Hypothalamus (tissue), 51 donors: Measurements from ENCODE around the gene CRYZL1.
"Not testable (repeated sequence)": the region's sequence is repeated elsewhere in the genome, so short reads cannot be mapped to it uniquely, and the experiment has no call there.

Experiments used
- DNase-seq, 51 donors: peaks; one replicate each; lab custom pipeline; 2025; lab: John Stamatoyannopoulos, UW

The CRYZL1 gene

DNA sequence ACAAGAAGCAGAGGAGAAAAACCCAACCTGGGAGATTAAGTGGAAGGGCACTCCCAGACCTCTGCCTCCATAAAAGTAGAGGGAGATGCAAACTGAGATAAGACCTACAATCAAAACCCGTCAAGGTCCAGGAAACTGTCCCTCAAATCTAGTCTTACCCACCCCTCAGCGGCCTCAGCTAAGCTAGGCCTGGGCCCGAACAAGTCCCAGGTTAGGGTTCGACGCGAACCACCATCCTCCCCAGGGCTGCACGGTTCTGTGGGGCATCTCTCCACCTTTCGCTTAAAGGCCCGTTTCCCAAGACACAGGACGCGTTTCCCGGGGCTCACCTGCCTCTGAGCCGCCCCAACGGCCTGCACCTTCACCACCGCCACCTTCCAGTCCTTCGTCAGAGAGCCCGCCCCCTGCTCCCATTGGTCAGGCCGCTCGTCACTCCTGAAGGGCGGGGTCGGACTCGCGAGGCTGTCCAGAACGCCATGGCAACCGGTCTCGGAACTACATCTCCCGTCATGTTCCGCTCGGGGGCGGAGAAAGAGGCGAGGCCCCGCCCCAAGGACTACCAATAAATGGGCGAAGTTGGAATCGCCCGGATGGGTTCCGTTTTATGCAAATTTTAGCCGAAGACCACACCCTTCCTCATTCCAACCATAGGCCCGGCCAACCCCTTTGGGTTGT is at the start of gene CRYZL1:
Gene CRYZL1 (minus strand): TSS at position 390 of the 675 bp plus-strand sequence. CDS start 10,190 bp downstream, outside the sequence.
- peak; percentile 81 to 100 (median 99) for DNase-seq

DNA sequence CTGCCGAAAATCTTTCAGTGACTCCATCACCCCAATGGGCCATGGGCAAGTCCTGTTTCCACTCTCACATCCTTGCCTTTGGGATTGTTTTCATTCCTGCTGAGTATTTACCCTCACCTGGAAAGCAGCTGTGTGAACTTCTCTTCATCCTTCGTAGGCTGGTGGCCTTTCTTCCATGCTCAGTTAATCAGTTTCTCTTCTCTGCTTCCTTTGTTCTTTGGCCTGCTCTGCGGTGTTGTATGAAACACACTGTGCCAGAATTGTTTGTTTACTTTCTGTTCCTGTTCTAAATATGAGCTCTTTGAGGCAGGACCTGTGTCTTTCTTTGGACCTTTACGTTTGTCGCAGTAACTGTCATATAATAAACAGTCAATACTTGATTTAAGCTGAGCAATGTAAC is 49.3 kb upstream of the CRYZL1 start:
- DNase-seq = no peak

DNA sequence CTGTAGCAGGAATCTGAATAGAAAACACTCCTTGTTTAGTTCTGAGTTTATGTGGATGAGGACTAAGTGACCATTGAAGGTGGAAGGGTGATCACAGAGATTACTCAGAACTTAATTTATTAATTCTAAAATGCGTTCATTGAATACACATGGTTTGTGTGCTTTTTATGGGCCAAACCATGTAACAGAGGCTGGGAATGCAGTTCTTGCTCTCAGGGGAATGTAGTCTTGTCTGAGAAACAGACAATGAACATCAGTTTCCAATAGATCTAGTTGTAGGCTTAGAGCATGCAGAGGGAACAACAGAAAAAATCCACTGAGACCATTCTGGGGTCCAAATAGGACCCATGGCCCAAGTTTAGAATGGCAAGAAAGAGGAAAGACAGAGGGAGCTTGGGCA is 46.8 kb upstream of the CRYZL1 start:
- DNase-seq = no peak

DNA sequence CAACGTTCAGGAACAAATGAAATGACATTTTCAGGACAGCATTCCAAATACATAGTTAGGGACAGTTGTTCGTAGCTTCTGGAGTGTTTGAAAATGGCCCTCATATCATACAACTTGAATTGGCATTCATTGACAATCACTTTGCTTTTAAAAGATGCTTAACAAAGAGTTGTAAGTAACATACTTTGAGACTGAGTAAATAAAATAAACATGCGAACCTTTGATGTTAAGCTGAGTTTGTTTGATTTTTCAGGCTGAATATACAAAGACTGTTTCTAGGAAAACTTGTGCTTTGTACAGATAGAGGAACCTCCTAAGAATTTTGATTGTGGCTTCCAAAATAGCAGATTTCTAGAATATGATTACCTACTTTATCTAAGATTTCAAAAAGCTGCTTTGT is 46.1 kb upstream of the CRYZL1 start:
- no peak for DNase-seq

DNA sequence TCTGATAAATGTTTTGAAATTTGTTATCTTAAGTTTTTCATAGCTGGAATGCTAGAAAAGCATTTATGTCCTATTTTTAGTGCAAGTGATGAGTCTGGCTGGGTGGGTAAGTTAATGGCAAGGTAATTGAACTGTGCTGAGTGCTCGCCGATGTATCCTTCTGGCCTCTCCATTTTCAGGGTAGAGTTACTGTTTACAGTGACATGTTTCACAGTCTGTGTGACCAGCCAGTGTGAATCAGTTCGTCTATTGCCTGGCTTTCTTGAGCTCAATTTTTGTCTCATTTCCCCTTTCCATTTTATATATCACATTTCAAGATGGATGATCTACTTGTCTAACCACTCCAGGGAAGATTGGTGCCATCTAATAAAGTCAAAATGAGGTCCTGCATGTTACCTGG is 44.8 kb upstream of the CRYZL1 start:
- no peak for DNase-seq

DNA sequence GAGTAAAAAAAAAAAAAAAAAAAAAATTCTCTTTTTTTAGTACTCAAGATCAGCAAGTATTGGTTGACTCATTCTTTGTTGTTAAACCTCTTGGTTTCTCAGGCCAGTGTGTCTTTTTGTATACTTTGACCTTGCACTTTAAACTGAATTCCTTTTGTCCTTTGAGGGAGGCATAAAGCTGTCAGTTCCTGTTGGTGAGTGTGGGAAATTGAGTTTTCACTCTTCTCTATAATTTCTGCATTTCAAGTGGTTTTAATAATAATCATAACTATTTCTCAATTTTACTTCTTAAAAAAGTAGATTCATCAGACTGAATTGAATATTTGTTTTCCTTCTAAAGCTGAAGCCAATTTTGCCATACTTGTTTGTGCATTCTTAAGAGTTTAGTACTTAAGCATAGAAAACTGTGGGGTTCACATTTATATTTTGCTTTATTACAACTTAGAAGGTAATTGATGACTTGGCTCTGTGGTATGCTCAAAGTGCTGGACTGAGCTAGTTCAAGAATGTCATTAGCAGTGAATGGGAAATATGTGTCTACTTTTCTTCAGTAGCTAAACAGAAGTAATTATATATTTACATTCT is 44.2 kb upstream of the CRYZL1 start:
- DNase-seq = no peak

DNA sequence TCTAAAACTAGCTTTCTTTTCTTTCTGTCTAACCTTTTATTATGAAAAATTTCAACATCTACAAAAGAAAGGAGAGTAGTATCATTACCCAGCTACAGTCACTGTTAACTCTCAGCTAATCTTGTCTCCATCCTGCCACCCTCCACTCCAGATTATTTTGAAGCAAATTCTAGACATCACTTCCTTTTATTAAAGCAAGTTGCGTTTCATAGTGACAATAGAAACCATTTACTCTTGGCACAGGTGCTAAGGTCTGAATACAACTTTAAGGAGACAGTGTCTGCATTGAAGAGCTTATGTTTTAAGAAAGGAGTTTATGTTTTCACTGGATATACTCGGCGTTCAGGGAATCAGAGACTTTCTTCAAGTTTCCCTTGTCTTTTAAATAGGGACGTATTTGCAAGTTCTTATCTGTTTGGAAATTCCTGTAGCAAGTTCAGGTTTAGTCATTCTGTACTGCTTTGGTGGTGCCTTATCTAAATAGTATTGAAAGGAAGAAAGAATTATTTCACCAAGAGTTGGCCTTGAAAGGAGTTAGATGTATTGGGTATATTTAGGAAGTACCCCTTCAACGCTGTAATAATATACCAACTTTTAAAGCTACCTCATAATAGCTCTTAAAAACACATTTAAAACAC is 43.5 kb upstream of the CRYZL1 start:
- no peak for DNase-seq

DNA sequence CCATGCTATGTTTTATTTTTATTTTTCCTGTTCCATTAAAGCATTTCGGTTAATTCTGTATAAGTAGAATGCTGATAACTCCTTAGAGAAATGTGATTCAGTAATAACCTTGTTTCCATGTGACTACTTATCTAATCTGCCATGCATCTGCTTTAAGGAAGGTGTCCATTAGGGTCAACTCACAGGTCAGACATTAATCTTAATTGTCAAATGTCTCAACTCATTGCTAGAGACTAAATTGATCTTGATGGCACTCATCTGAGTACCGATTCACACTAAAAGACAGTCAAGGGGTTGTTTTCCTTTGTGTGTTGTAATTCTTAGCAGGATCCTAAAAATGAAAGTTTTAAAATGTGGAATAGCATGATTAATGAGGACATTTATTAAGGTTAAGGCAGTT is 42.5 kb upstream of the CRYZL1 start:
- DNase-seq = no peak

DNA sequence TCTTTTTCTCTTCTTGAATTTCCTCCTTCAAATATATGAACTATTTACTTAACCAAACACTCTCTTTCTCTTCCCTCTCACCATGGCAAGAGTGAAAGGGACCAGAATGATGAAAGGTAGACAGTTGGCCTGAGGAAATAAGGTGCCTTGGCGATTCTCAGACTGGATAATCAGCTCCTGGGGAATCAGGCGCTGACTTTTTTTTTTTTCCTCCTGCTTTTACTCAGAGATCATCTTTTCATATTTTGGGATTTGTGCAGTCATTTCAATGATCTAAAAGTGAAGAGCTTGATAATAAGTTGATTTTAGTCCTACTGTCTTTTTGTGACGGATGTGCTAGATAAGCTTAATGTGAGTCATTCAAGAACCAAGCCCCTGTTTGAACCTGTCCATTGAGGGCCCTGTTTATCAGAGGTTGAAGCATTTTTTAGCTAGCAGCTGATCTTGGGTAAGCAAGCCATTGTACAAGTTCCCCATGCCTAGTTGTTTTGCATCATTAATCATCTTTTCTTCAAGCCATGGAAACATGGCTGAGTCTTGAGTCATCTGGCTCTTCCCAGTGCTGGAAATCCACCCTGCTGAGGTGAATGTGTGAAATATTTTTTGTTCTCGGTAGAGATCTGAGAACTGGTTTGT is 41.6 kb upstream of the CRYZL1 start:
- DNase-seq = no peak

DNA sequence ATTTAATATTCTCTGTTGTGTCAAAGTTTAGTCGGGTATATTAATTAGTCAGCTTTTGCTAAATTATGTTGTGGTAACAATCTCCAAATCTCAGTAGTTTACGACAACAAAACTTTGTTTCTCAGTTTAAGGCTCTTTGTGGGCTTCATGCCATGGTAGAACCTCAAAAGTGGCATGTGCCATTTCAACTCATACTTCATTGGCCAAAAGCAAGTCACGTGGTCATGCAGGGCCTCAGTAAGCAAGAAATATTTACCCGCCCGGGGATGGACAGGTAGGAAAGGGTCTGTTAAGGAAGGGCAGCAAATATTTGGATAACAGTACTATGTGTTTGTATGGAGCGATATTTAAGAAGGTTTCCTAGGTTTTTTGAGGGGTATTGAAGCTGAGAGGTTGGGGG is 39.3 kb upstream of the CRYZL1 start:
- DNase-seq = no peak

DNA sequence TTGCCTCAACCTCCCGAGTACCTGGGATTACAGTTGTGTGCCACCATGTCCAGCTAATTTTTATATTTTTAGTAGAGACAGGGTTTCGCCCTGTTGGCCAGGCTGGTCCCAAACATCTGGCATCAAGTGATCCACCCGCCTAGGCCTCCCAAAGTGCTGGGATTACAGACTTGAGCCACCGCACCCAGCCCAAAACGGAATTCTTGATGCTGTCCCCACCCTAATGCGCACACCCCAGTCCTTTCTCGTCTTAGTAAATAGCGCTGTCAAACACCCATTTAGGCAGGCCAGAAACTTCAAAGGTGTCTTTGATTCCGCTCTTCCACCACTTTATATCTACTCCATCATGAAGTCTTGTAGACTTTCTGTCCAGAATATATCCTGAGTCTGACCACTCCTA is 35.9 kb upstream of the CRYZL1 start:
- no peak for DNase-seq

DNA sequence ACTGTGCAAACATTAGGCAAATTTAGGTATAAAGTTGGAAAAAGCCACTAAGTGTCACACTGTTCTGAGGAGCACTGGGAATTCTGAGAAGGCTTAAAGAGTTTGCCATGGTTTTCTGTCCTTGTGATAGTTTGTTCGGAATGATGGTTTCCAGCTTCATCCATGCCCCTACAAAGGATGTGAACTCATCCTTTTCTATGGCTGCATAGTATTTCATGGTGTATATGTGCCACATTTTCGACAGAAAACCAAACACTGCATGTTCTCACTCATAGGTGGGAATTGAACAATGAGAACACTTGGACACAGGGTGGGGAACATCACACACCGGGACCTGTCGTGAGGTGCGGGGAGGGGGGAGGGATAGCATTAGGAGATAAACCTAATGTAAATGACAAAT is 35.1 kb upstream of the CRYZL1 start:
- not testable (repeated sequence) for DNase-seq

DNA sequence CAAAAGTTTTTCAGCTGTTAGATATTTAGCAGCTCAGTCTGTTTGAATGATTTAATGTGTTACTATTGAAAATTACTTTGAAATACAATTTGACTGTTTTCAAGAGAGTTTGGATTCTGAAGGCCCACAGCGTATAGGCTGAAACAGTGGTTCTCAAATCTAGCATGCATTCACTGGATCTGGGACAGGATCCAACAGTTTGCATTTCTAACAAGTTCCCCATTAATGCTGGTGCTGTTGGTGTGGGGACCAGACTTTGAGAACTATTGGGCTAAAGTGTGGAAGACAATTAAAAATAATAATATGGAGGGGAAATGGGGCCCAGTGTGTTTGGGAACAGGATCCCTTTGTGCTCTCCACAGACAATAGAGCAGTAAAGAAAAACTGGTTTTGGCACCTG is 32.7 kb upstream of the CRYZL1 start:
- DNase-seq = peak in 2 of 51 donors; percentile 4 to 8

DNA sequence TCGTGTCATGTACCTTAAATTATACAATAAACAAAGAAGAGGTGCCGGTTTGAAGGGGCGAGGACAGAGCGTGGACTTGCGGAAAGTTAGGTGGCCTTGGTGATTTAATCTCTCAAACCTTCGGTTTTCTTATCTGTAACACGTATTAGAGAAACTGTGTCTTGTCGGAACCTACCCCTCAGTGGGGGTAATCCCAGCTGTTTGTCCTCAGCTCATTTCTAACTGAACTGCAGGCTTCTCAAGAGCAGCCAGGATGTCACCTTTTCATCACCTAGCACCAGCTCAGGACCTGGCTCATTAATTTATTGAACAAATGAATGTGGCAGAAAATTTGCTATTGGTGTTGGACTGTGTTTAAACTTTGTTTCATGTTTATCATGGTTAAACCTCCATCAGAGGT is 31.9 kb upstream of the CRYZL1 start:
- no peak for DNase-seq

DNA sequence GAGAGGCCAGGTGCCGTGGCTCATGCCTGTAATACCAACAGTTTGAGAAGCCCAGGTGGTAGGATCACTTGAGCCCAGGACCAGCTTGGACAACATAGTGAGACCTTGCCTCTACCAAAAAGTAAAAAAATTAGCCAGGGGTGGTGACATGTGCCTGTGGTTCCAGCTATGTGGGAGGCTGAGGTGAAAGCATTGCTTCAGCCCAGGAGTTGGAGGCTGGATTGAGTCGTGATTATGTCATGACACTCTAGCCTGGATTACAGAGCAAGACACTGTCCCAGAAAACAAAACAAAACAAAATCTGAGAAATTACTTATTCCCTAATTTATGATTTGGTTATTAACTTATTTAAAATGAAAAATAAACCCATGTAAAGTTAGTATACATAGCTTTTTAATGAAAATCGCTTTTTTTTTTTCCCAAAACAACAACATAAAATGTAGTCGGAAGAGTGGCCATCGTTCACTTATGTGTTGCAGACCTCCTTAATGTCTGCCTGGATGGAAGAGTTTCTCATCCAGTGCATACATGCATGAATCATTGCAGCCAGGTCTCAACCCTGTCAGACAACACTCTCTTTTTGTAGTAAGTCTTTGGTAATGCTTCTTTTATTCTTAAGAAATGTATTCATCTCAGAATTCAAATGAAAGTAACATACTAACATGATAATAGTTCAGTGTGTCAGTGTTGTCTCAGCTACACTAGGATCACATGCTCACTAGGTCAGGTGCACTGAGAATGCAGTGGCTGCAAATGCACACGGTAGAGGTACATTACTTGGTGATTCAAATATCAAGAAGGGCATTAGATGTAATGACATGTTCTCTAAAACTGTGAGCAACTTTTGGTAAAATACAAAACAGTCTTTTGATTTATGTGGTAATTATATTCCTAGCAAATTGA is 28.8 kb upstream of the CRYZL1 start:
- no peak for DNase-seq

DNA sequence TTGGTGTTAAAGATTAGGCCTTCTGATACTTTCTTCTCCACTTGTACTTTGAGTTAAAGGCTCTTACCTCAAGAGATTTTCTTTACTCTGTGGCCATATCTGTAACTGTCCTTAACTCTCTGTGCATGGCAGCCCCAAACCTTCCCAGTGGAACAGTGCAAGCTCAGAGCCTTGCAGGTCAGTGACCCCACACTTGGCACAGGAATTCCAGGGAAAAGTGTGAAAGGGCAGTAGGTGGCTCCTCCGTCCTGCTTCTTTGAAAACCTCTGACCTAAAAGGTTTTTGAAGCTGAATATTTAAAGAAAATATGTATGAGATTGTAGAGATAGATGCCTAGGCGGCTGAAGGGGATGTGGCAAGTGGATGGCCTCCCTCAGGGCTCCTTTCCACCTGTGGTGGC is 27.1 kb upstream of the CRYZL1 start:
- DNase-seq = no peak

DNA sequence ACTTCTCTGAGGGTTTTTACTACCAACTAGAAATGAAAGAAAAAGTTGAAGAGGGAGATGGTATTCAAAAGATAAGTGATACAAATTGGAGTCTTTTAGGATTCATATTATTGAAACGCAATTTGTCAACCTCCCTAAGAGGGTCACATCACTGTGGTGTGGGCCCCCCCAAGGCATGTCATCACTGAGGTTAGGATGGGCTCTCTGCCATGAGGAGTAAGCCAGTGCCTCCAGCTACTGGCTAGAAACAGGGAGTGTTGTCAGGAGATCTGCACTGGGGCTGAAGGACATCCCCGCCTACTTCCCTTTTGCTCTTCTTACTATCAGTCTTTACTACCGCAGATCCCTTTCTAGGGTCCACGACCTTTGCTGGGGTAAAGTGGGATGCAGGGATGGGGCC is 26.6 kb upstream of the CRYZL1 start:
- DNase-seq = no peak

DNA sequence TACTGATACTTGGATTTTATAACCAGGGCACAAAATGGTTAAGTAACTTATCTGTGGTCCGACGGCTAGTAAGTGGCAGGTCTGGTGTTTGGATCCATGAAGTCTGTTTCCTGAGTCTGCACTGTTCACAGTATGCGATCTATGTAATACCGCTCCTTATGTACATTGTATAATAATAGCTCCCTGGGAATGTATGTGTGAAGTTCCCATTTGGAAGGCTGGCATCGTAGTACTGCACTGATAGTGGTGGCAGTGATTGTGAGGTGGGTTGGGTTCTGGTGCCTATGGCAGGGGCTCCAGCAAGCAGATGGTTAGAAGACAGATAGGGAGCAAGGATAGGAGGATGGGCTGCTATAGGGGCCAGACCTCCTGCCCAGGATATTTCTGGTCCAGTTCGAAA is 26.1 kb upstream of the CRYZL1 start:
- DNase-seq = no peak

DNA sequence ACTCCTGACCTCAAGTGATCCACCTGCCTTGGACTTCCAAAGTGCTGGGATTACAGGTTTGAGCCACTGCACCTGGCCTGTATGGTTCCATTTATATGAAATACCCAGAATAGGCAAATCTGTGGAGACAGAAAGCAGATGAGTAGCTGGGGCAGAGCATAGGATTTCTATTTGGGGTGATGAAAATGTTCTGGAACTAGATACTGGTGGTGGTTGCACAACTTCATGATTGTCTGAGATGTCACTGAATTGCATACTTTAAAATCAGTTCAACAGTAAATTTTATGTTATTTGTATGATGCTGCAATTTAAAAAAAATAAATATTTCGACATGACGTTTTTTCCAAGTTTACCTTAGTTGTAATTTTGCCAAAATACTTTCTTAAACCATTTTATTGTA is 24.6 kb upstream of the CRYZL1 start:
- DNase-seq = no peak

DNA sequence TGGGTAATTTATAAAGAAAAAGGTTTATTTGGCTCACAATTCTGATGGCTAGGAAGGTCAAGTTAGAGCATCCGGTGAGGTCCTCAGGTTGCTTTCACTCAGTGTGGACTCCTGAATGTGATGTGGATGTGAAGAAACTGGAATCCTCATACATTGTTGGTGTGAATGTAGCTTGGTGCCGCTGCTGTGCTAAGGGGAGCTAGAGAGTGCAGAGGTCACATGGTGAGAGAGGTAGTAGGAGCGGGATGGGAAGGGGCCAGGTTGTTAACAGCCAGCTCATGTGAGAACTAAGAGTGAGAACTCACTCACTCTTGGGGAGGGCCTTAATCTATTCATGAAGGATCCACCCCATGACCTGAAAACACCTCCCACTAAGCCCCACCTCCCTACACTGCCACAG is 22.6 kb upstream of the CRYZL1 start:
- no peak for DNase-seq

DNA sequence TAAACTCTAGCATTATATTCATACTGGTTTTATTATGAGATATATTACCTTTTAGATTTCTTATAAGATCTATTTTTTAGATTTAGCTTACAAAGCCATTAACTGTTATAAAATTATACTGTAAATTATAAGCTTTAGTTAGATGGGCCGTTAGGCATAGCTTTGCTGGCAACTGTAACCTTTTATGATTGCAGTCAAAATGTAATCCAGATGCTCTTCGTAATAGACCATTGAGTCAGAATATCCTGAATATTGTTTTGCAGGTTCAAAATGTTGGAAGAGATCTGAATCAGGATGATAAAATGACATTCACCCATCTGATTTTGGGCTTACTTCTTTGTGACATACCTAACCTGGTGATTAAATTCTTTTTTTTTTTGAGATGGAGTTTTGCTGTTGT is 21.7 kb upstream of the CRYZL1 start:
- no peak for DNase-seq
